Erythroblast (primary cell): ENCODE results near the gene POLR3A.

Experiments used
- GATA1 ChIP-seq: IDR thresholded peaks from 2 replicates; pipeline ENCODE4 v1.6.1; 2011; ENCODE audit warnings: low read depth, mild to moderate bottlenecking, control low read depth, low read length, moderate library complexity
- POLR2A ChIP-seq: IDR thresholded peaks from 2 replicates; pipeline ENCODE4 v1.6.1; 2011; ENCODE audit warnings: mild to moderate bottlenecking, low read length

GRCh38 chr10:78000956-78001472 lies 28.3 kb downstream of the POLR3A start:
- TF ChIP-seq POLR2A = no peak
- TF ChIP-seq GATA1 = no peak
